Transverse colon (tissue), 4 donors: ENCODE data around the gene EPHA2. TPM values are rescaled to one million over a fixed set of nuclear protein-coding genes. Genes with fewer than 3 reads are reported as not detected.

Experiments
- DNase-seq: peaks from one replicate; pipeline ENCODE4 v3.0.0-alpha.2; 2019
- H3K27ac ChIP-seq, 4 donors: fragments of 200-600 bp; sonication (generic); 2 replicates each; pipeline ENCODE4 v1.5.1; 2016 to 2018; ENCODE audit warnings: inconsistent platforms in 4 of 4
- H3K27me3 ChIP-seq: fragments of 200-600 bp; sonication (generic); 2 replicates; pipeline ENCODE4 v1.5.1; 2017; ENCODE audit warnings: inconsistent platforms
- H3K36me3 ChIP-seq, 4 donors: fragments of 200-600 bp; sonication (generic); 2 replicates each; pipeline ENCODE4 v1.5.1; 2017 to 2019; ENCODE audit warnings: inconsistent platforms in 4 of 4
- H3K4me1 ChIP-seq, 4 donors: fragments of 200-600 bp; sonication (generic); 2 replicates each; pipeline ENCODE4 v1.5.1; 2017 to 2020; ENCODE audit warnings: inconsistent platforms in 4 of 4
- H3K4me3 ChIP-seq, 4 donors: fragments of 200-600 bp; sonication (generic); 1 replicate in 1 of 4; 2 replicates in 3 of 4; pipeline versions ENCODE4 v1.5.1 to v1.6.1; 2017 to 2019; ENCODE audit warnings: inconsistent platforms in 4 of 4
- H3K9me3 ChIP-seq, 2 donors: fragments of 200-600 bp; sonication (generic); 2 replicates each; pipeline ENCODE4 v1.5.1; 2017 to 2019; ENCODE audit warnings: inconsistent platforms in 2 of 2
- CTCF ChIP-seq, 5 experiments: fragments of 200-600 bp in 3 of 5; fragments of 450-650 bp in 2 of 5; sonication (generic) in 3 of 5; IDR thresholded peaks; 1 replicate in 2 of 5; 2 replicates in 3 of 5; pipeline ENCODE4 v1.5.1; 2016 to 2017; ENCODE audit warnings: antibody characterized with exemption in 5 of 5, inconsistent platforms in 3 of 5, mild to moderate bottlenecking in 2 of 5, moderate library complexity in 1 of 5
- EP300 ChIP-seq: sonication (generic); formaldehyde crosslinking; IDR thresholded peaks from one replicate; pipeline ENCODE4 v1.6.1; 2017; ENCODE audit warnings: antibody characterized with exemption, low read depth
- POLR2A ChIP-seq: fragments of 450-650 bp; IDR thresholded peaks from one replicate; pipeline ENCODE4 v1.6.1; 2016; ENCODE audit warnings: antibody characterized with exemption, mild to moderate bottlenecking, moderate library complexity
- POLR2AphosphoS5 ChIP-seq, 3 donors: sonication (generic); formaldehyde crosslinking; IDR thresholded peaks; one replicate each; pipeline ENCODE4 v1.6.1; 2016; ENCODE audit warnings: antibody characterized with exemption in 3 of 3
- WGBS, 2 donors: methylation state at CpG; one replicate each; pipeline ENCODE4 v1.1.5; 2018; ENCODE audit warnings: low coverage in 1 of 2; 5-methylcytosine and 5-hydroxymethylcytosine counted together
- in situ Hi-C, 4 donors: fragments of 200-750 bp; cut with MboI; loops; one replicate each; pipeline versions ENCODE4 v1.15.0 to v1.15.1; 2017; ENCODE audit warnings: low sequenced_read_pairs in 3 of 4, low pct_ligation_motif_present in 1 of 4, low pct_unique_long_range_greater_than_20kb in 1 of 4
- intact Hi-C: fragments of 100-400 bp; cut with DNase I; formaldehyde crosslinking; loops from one replicate; pipeline ENCODE4 v1.15.1; 2023; ENCODE audit warnings: low total_unique reads
- total RNA-seq, 4 donors: library from RNA; depleted of rRNA; stranded (reverse); fragments of >200 nt; gene quantifications; one replicate each; pipeline ENCODE4 v1.1.0, GENCODE V29; 2016

EPHA2 gene
- total RNA-seq, 4 donors from 2014 or later = 2.6 to 68.8 (median 30.5) TPM

- Histone ChIP-seq H3K4me3 (no peak overlapping the region), H3K27me3 (no peaks in the 10 kb centered on the region), H3K9me3 (no peaks in the 10 kb centered on the region), H3K36me3 (peaks cover 0 to 13% (median 0%) of the 10 kb centered on the region in 4 donors), H3K27ac (no peak overlapping the region), H3K4me1 (no peaks in the 10 kb centered on the region)
- DNase-seq = no peak
- in situ Hi-C loops (no loop called here), intact Hi-C loops (no loop called here)
- no peak for TF ChIP-seq EP300
- no peak for TF ChIP-seq POLR2AphosphoS5 (IDR thresholded peaks at IDR 0.05)
- no peak for TF ChIP-seq CTCF (IDR thresholded peaks at IDR 0.05)
- TF ChIP-seq POLR2A = no peak
- 75% methylated on average over 3 of the region's 4 CpGs; no CpG with 5 or more reads in 1 of the 2 donors for WGBS, 2 donors
Observed at GRCh38 chr1:16122350-16122881, 33.5 kb downstream of the EPHA2 start.

GRCh38 chr1:16120940-16121410 is 34.9 kb downstream of the EPHA2 start:
- no peak for DNase-seq
- WGBS, 2 donors = 36 to 61% methylated on average over 3 to 4 of the region's 4 CpGs
- Histone ChIP-seq H3K9me3 (no peaks in the 10 kb centered on the region), H3K27ac (no peak overlapping the region), H3K4me1 (no peaks in the 10 kb centered on the region), H3K4me3 (no peak overlapping the region), H3K27me3 (no peaks in the 10 kb centered on the region), H3K36me3 (peaks cover 0 to 13% (median 0%) of the 10 kb centered on the region in 4 donors)
- no peak for TF ChIP-seq EP300
- no peak for TF ChIP-seq POLR2AphosphoS5 (IDR thresholded peaks at IDR 0.05)
- TF ChIP-seq CTCF (IDR thresholded peaks at IDR 0.05) = no peak
- no peak for TF ChIP-seq POLR2A
- intact Hi-C loops = no loop called here
- in situ Hi-C loops = no loop called here

DNA sequence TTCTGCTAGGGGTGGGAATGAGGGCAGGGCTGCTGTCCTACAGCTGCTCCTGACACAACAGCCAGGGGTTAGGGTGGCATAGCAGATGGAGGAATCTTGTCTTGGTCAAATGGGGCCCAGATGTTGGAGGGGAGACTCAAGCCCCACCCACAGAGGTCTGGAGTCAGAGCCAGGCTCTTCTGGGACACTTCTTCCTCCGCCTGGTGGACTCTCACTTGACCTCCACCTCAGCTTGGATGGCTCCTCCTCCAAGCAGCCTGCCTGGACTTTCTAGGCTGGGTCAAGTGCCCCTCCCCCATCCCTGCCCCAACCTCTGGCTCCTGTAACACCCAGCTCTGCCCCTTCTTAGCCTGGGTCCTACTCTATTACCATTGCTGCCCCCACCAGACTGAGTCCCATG is 35.5 kb downstream of the EPHA2 start:
- intact Hi-C loops = no loop called here
- H3K4me1 ChIP-seq = no peaks in the 10 kb centered on the region
- in situ Hi-C loops = no loop called here
- H3K27ac ChIP-seq = no peak overlapping the region
- no peak overlapping the region for H3K4me3 ChIP-seq
- no peak for DNase-seq
- WGBS, 2 donors = 67% methylated on average over 1 of the region's 1 CpG; no CpG with 5 or more reads in 1 of the 2 donors
- TF ChIP-seq CTCF (IDR thresholded peaks at IDR 0.05) (no peak), EP300 (no peak), POLR2AphosphoS5 (IDR thresholded peaks at IDR 0.05) (no peak), POLR2A (no peak)
- H3K27me3 ChIP-seq = no peaks in the 10 kb centered on the region
- no peaks in the 10 kb centered on the region for H3K9me3 ChIP-seq
- peaks cover 0 to 12% (median 0%) of the 10 kb centered on the region in 4 donors for H3K36me3 ChIP-seq

GRCh38 chr1:16119926-16120325 is 35.9 kb downstream of the EPHA2 start:
- Histone ChIP-seq H3K27ac (no peak overlapping the region), H3K27me3 (no peaks in the 10 kb centered on the region), H3K36me3 (peaks cover 0 to 8% (median 0%) of the 10 kb centered on the region in 4 donors), H3K4me1 (no peaks in the 10 kb centered on the region), H3K9me3 (no peaks in the 10 kb centered on the region), H3K4me3 (no peak overlapping the region)
- TF ChIP-seq EP300 (no peak), CTCF (IDR thresholded peaks at IDR 0.05) (no peak), POLR2AphosphoS5 (IDR thresholded peaks at IDR 0.05) (no peak), POLR2A (no peak)
- 87% methylated on average over 10 of the region's 10 CpGs; no CpG with 5 or more reads in 1 of the 2 donors for WGBS, 2 donors
- no peak for DNase-seq
- intact Hi-C loops (no loop called here), in situ Hi-C loops (no loop called here)
